Measurements from ENCODE around the gene NEXN.

- no peak for TF ChIP-seq CTCF (IDR thresholded peaks at IDR 0.05)
- no peak for TF ChIP-seq POLR2A (IDR thresholded peaks at IDR 0.05)
- TF ChIP-seq POLR2AphosphoS5 (IDR thresholded peaks at IDR 0.05) = no peak
These were observed 70.0 kb downstream of the NEXN start for GRCh38 chr1:77958391-77958790.
